ENCODE measurements around the gene PHLDA1.

The PHLDA1 gene

GRCh38 chr12:75982979-75983660, 48.5 kb downstream of the PHLDA1 start:
- no peak overlapping the region for H3K4me3 ChIP-seq (ENCODE audit: low read depth, low read length)
- DNase-seq (ENCODE audit: low read depth): no peak
- TF ChIP-seq, protein P1, sequence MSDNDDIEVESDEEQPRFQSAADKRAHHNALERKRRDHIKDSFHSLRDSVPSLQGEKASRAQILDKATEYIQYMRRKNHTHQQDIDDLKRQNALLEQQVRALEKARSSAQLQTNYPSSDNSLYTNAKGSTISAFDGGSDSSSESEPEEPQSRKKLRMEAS (IDR thresholded peaks at IDR 0.05; ENCODE audit: low read depth, low read length): no peak
- TF ChIP-seq MYC (IDR thresholded peaks at IDR 0.05; ENCODE audit: low read depth, low read length) (no peak), POLR2A (IDR thresholded peaks at IDR 0.05; ENCODE audit: extremely low read depth, insufficient read length) (no peak), CTCF (IDR thresholded peaks at IDR 0.05; ENCODE audit: low read depth, low read length) (no peak)

DNA sequence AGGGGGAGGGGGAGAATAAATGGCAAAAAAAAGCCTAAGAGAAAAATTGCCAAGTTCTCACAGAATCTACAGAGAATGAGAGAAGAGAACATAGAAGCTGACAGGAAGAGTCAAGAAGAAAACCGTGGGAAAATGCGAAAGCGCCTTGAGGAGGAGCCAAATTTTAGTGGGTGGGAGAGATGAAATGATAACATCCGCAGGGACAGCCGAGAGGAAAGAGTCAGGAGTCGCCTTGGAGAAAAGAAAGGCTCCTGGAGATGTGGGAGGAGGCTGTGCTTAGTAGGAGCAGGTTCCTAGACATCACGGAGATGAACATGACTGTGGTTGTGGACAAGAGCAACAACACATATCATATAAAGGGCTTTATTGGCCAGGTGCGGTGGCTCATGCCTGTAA, 49.4 kb downstream of the PHLDA1 start:
- TF ChIP-seq CTCF (IDR thresholded peaks at IDR 0.05; ENCODE audit: low read depth, low read length) (no peak), MYC (IDR thresholded peaks at IDR 0.05; ENCODE audit: low read depth, low read length) (no peak), POLR2A (IDR thresholded peaks at IDR 0.05; ENCODE audit: extremely low read depth, insufficient read length) (no peak)
- TF ChIP-seq, protein P1 (IDR thresholded peaks at IDR 0.05; ENCODE audit: low read depth, low read length): no peak
- H3K4me3 ChIP-seq (ENCODE audit: low read depth, low read length): no peak overlapping the region
- no peak for DNase-seq (ENCODE audit: low read depth)

- H3K4me3 ChIP-seq (ENCODE audit: low read depth, low read length): no peak overlapping the region
- no peak for DNase-seq (ENCODE audit: low read depth)
- no peak for TF ChIP-seq CTCF (IDR thresholded peaks at IDR 0.05; ENCODE audit: low read depth, low read length)
- TF ChIP-seq POLR2A (IDR thresholded peaks at IDR 0.05; ENCODE audit: extremely low read depth, insufficient read length): no peak
- no peak for TF ChIP-seq MYC (IDR thresholded peaks at IDR 0.05; ENCODE audit: low read depth, low read length)
- TF ChIP-seq, protein P1 (IDR thresholded peaks at IDR 0.05; ENCODE audit: low read depth, low read length): no peak
Observed at GRCh38 chr12:75981247-75982168, 50.1 kb downstream of the PHLDA1 start.

GRCh38 chr12:75979181-75979580, 52.4 kb downstream of the PHLDA1 start:
- H3K4me3 ChIP-seq (ENCODE audit: low read depth, low read length): no peak overlapping the region
- TF ChIP-seq MYC (IDR thresholded peaks at IDR 0.05; ENCODE audit: low read depth, low read length) (no peak), POLR2A (IDR thresholded peaks at IDR 0.05; ENCODE audit: extremely low read depth, insufficient read length) (no peak), CTCF (IDR thresholded peaks at IDR 0.05; ENCODE audit: low read depth, low read length) (no peak)
- TF ChIP-seq, protein P1 (IDR thresholded peaks at IDR 0.05; ENCODE audit: low read depth, low read length): no peak
- peak; percentile 67 for DNase-seq (ENCODE audit: low read depth)

- H3K4me3 ChIP-seq (ENCODE audit: low read depth, low read length): no peak overlapping the region
- no peak for DNase-seq (ENCODE audit: low read depth)
- TF ChIP-seq MYC (IDR thresholded peaks at IDR 0.05; ENCODE audit: low read depth, low read length) (no peak), CTCF (IDR thresholded peaks at IDR 0.05; ENCODE audit: low read depth, low read length) (no peak), POLR2A (IDR thresholded peaks at IDR 0.05; ENCODE audit: extremely low read depth, insufficient read length) (no peak)
- TF ChIP-seq, protein P1 (IDR thresholded peaks at IDR 0.05; ENCODE audit: low read depth, low read length): no peak
Observed at GRCh38 chr12:75978677-75979076, 52.9 kb downstream of the PHLDA1 start.

All from NB4 (cell line).